Epithelial cell of esophagus (primary cell): Measurements from ENCODE around the gene MGST1.

Experiments
- DNase-seq: peaks from one replicate; pipeline ENCODE4 v3.0.0; 2010; ENCODE audit warnings: low read depth
- H3K4me3 ChIP-seq: 2 replicates; pipeline ENCODE4 v1.5.1; 2011; ENCODE audit warnings: mild to moderate bottlenecking, low read length, control low read depth
- CTCF ChIP-seq: IDR thresholded peaks from 2 replicates; pipeline ENCODE4 v1.5.1; 2011; ENCODE audit warnings: low read depth, mild to moderate bottlenecking, low read length, control low read depth, inconsistent platforms; ENCODE audit not compliant: insufficient read depth; ENCODE audit errors: missing control alignments

MGST1 gene

GRCh38 chr12:16330560-16330959, 16.9 kb upstream of the MGST1 start:
- no peak for TF ChIP-seq CTCF
- no peak for DNase-seq
- no peak overlapping the region for H3K4me3 ChIP-seq

- DNase-seq: peak; percentile 22
- no peak for TF ChIP-seq CTCF
- H3K4me3 ChIP-seq: no peak overlapping the region
Measured at GRCh38 chr12:16331998-16332397, 15.4 kb upstream of the MGST1 start.

- H3K4me3 ChIP-seq: no peak overlapping the region
- no peak for DNase-seq
- TF ChIP-seq CTCF: no peak
Measured at GRCh38 chr12:16335838-16336237, 11.6 kb upstream of the MGST1 start.

- no peak overlapping the region for H3K4me3 ChIP-seq
- no peak for DNase-seq
- no peak for TF ChIP-seq CTCF
Measured at GRCh38 chr12:16344269-16344668, 3.2 kb upstream of the MGST1 start.

- TF ChIP-seq CTCF: no peak
- no peak overlapping the region for H3K4me3 ChIP-seq
- no peak for DNase-seq
Measured at GRCh38 chr12:16345105-16345504, 2.3 kb upstream of the MGST1 start.

GRCh38 chr12:16346958-16347357, 487 bp upstream of the MGST1 start:
- peak overlapping the region; percentile 82 for H3K4me3 ChIP-seq
- peak; percentile 3 for DNase-seq
- no peak for TF ChIP-seq CTCF

- no peak for TF ChIP-seq CTCF
- peak; percentile 20 for DNase-seq
- peak overlapping the region; percentile 82 for H3K4me3 ChIP-seq
Measured at GRCh38 chr12:16348435-16349130, 1.1 kb downstream of the MGST1 start.
